Measurements from ENCODE around the gene GRXCR2.

The GRXCR2 gene

GRCh38 chr5:145908206-145908960 is 35.6 kb upstream of the GRXCR2 start:
- H3K4ac ChIP-seq (ENCODE audit: low read depth, low read length), result no peak overlapping the region

GRCh38 chr5:145906401-145906800 is 33.6 kb upstream of the GRXCR2 start:
- WGBS (ENCODE audit: extremely low coverage, insufficient coverage, low lambda C conversion rate), result no CpG with 5 or more reads among the region's 1 CpG

More at GRCh38 chr5:145908206-145908960, 35.6 kb upstream of the GRXCR2 start:
- Histone ChIP-seq H2BK5ac (ENCODE audit: low read length) (no peak overlapping the region), H3K4me2 (ENCODE audit: low read length) (no peak overlapping the region), H3K79me2 (ENCODE audit: control insufficient read depth, insufficient read depth, low read length) (no peaks in the 10 kb centered on the region), H2AK5ac (ENCODE audit: low read length) (no peak overlapping the region), H3K56ac (ENCODE audit: low read length) (no peak overlapping the region), H4K5ac (ENCODE audit: low read length) (no peak overlapping the region), H3K79me1 (ENCODE audit: low read length) (no peaks in the 10 kb centered on the region), H3K23ac (ENCODE audit: low read length) (no peak overlapping the region), H3K9ac (ENCODE audit: low read length) (no peak overlapping the region), H3K36me3 (ENCODE audit: control insufficient read depth, insufficient read depth, low read length) (no peaks in the 10 kb centered on the region), H3K4me1 (ENCODE audit: control insufficient read depth, low read depth, low read length) (no peaks in the 10 kb centered on the region), H3K18ac (ENCODE audit: low read length) (no peak overlapping the region), H3K27ac (ENCODE audit: low read depth, low read length) (no peak overlapping the region), H3K4me3 (ENCODE audit: low read length) (no peak overlapping the region), H2BK120ac (ENCODE audit: low read depth, low read length) (no peak overlapping the region), H2BK15ac (replicated peaks; ENCODE audit: low read depth) (no peak overlapping the region), H3K27me3 (ENCODE audit: insufficient read depth, low read length, poor library complexity) (no peaks in the 10 kb centered on the region), H4K8ac (ENCODE audit: low read depth, low read length) (no peak overlapping the region)
- peak; percentile 58 for DNase-seq
- WGBS (ENCODE audit: extremely low coverage, insufficient coverage, low lambda C conversion rate), result no CpG with 5 or more reads among the region's 3 CpGs

GRCh38 chr5:145904743-145905142 is 31.9 kb upstream of the GRXCR2 start:
- Histone ChIP-seq H2BK120ac (ENCODE audit: low read depth, low read length) (no peak overlapping the region), H3K36me3 (ENCODE audit: control insufficient read depth, insufficient read depth, low read length) (no peaks in the 10 kb centered on the region), H4K8ac (ENCODE audit: low read depth, low read length) (no peak overlapping the region), H2AK5ac (ENCODE audit: low read length) (no peak overlapping the region), H3K79me1 (ENCODE audit: low read length) (no peaks in the 10 kb centered on the region), H2BK15ac (replicated peaks; ENCODE audit: low read depth) (no peak overlapping the region), H3K79me2 (ENCODE audit: control insufficient read depth, insufficient read depth, low read length) (no peaks in the 10 kb centered on the region), H3K27ac (ENCODE audit: low read depth, low read length) (no peak overlapping the region), H3K56ac (ENCODE audit: low read length) (no peak overlapping the region), H3K9ac (ENCODE audit: low read length) (no peak overlapping the region), H4K5ac (ENCODE audit: low read length) (no peak overlapping the region), H3K4me1 (ENCODE audit: control insufficient read depth, low read depth, low read length) (no peaks in the 10 kb centered on the region), H3K4me3 (ENCODE audit: low read length) (no peak overlapping the region), H3K4me2 (ENCODE audit: low read length) (no peak overlapping the region), H3K27me3 (ENCODE audit: insufficient read depth, low read length, poor library complexity) (no peaks in the 10 kb centered on the region), H3K18ac (ENCODE audit: low read length) (no peak overlapping the region), H3K4ac (ENCODE audit: low read depth, low read length) (no peak overlapping the region), H2BK5ac (ENCODE audit: low read length) (no peak overlapping the region), H3K23ac (ENCODE audit: low read length) (no peak overlapping the region)
- no CpG with 5 or more reads among the region's 5 CpGs for WGBS (ENCODE audit: extremely low coverage, insufficient coverage, low lambda C conversion rate)
- DNase-seq, result no peak

More at GRCh38 chr5:145906401-145906800, 33.6 kb upstream of the GRXCR2 start:
- Histone ChIP-seq H2BK15ac (replicated peaks; ENCODE audit: low read depth) (no peak overlapping the region), H3K27ac (ENCODE audit: low read depth, low read length) (no peak overlapping the region), H3K18ac (ENCODE audit: low read length) (no peak overlapping the region), H3K23ac (ENCODE audit: low read length) (no peak overlapping the region), H4K5ac (ENCODE audit: low read length) (no peak overlapping the region), H3K56ac (ENCODE audit: low read length) (no peak overlapping the region), H2BK5ac (ENCODE audit: low read length) (no peak overlapping the region), H3K4me1 (ENCODE audit: control insufficient read depth, low read depth, low read length) (no peaks in the 10 kb centered on the region), H4K8ac (ENCODE audit: low read depth, low read length) (no peak overlapping the region), H3K79me2 (ENCODE audit: control insufficient read depth, insufficient read depth, low read length) (no peaks in the 10 kb centered on the region), H2AK5ac (ENCODE audit: low read length) (no peak overlapping the region), H3K4ac (ENCODE audit: low read depth, low read length) (no peak overlapping the region), H2BK120ac (ENCODE audit: low read depth, low read length) (no peak overlapping the region), H3K36me3 (ENCODE audit: control insufficient read depth, insufficient read depth, low read length) (no peaks in the 10 kb centered on the region), H3K4me3 (ENCODE audit: low read length) (no peak overlapping the region), H3K27me3 (ENCODE audit: insufficient read depth, low read length, poor library complexity) (no peaks in the 10 kb centered on the region), H3K79me1 (ENCODE audit: low read length) (no peaks in the 10 kb centered on the region), H3K4me2 (ENCODE audit: low read length) (no peak overlapping the region), H3K9ac (ENCODE audit: low read length) (no peak overlapping the region)
- DNase-seq, result no peak

GRCh38 chr5:145903867-145904266 is 31.1 kb upstream of the GRXCR2 start:
- Histone ChIP-seq H3K4me1 (ENCODE audit: control insufficient read depth, low read depth, low read length) (no peaks in the 10 kb centered on the region), H3K23ac (ENCODE audit: low read length) (no peak overlapping the region), H3K27me3 (ENCODE audit: insufficient read depth, low read length, poor library complexity) (no peaks in the 10 kb centered on the region), H2BK5ac (ENCODE audit: low read length) (no peak overlapping the region), H3K56ac (ENCODE audit: low read length) (no peak overlapping the region), H3K18ac (ENCODE audit: low read length) (no peak overlapping the region), H3K79me1 (ENCODE audit: low read length) (no peaks in the 10 kb centered on the region), H3K27ac (ENCODE audit: low read depth, low read length) (no peak overlapping the region), H3K79me2 (ENCODE audit: control insufficient read depth, insufficient read depth, low read length) (no peaks in the 10 kb centered on the region), H2AK5ac (ENCODE audit: low read length) (no peak overlapping the region), H3K4me3 (ENCODE audit: low read length) (no peak overlapping the region), H3K4me2 (ENCODE audit: low read length) (no peak overlapping the region), H2BK120ac (ENCODE audit: low read depth, low read length) (no peak overlapping the region), H2BK15ac (replicated peaks; ENCODE audit: low read depth) (no peak overlapping the region), H3K36me3 (ENCODE audit: control insufficient read depth, insufficient read depth, low read length) (no peaks in the 10 kb centered on the region), H4K8ac (ENCODE audit: low read depth, low read length) (no peak overlapping the region), H4K5ac (ENCODE audit: low read length) (no peak overlapping the region), H3K9ac (ENCODE audit: low read length) (no peak overlapping the region), H3K4ac (ENCODE audit: low read depth, low read length) (no peak overlapping the region)
- no peak for DNase-seq
- no CpG with 5 or more reads among the region's 3 CpGs for WGBS (ENCODE audit: extremely low coverage, insufficient coverage, low lambda C conversion rate)

GRCh38 chr5:145903113-145903512 is 30.3 kb upstream of the GRXCR2 start:
- Histone ChIP-seq H4K5ac (ENCODE audit: low read length) (no peak overlapping the region), H2BK120ac (ENCODE audit: low read depth, low read length) (no peak overlapping the region), H3K4ac (ENCODE audit: low read depth, low read length) (no peak overlapping the region), H3K4me3 (ENCODE audit: low read length) (no peak overlapping the region), H2BK5ac (ENCODE audit: low read length) (no peak overlapping the region), H3K79me2 (ENCODE audit: control insufficient read depth, insufficient read depth, low read length) (no peaks in the 10 kb centered on the region), H2AK5ac (ENCODE audit: low read length) (no peak overlapping the region), H4K8ac (ENCODE audit: low read depth, low read length) (no peak overlapping the region), H3K27ac (ENCODE audit: low read depth, low read length) (no peak overlapping the region), H3K4me2 (ENCODE audit: low read length) (no peak overlapping the region), H3K23ac (ENCODE audit: low read length) (no peak overlapping the region), H3K4me1 (ENCODE audit: control insufficient read depth, low read depth, low read length) (no peaks in the 10 kb centered on the region), H3K18ac (ENCODE audit: low read length) (no peak overlapping the region), H3K27me3 (ENCODE audit: insufficient read depth, low read length, poor library complexity) (no peaks in the 10 kb centered on the region), H3K56ac (ENCODE audit: low read length) (no peak overlapping the region), H2BK15ac (replicated peaks; ENCODE audit: low read depth) (no peak overlapping the region), H3K9ac (ENCODE audit: low read length) (no peak overlapping the region), H3K79me1 (ENCODE audit: low read length) (no peaks in the 10 kb centered on the region), H3K36me3 (ENCODE audit: control insufficient read depth, insufficient read depth, low read length) (no peaks in the 10 kb centered on the region)
- WGBS (ENCODE audit: extremely low coverage, insufficient coverage, low lambda C conversion rate), result no CpG with 5 or more reads among the region's 3 CpGs
- DNase-seq, result peak; percentile 53

GRCh38 chr5:145902421-145902820 is 29.6 kb upstream of the GRXCR2 start:
- no peak overlapping the region for H3K4ac ChIP-seq (ENCODE audit: low read depth, low read length)
- no peak overlapping the region for H3K4me2 ChIP-seq (ENCODE audit: low read length)
- no peak overlapping the region for H2BK5ac ChIP-seq (ENCODE audit: low read length)
- H3K23ac ChIP-seq (ENCODE audit: low read length), result no peak overlapping the region
- no peak overlapping the region for H3K4me3 ChIP-seq (ENCODE audit: low read length)
- H4K5ac ChIP-seq (ENCODE audit: low read length), result no peak overlapping the region
- DNase-seq, result no peak
- H3K27ac ChIP-seq (ENCODE audit: low read depth, low read length), result no peak overlapping the region
- H4K8ac ChIP-seq (ENCODE audit: low read depth, low read length), result no peak overlapping the region
- H3K18ac ChIP-seq (ENCODE audit: low read length), result no peak overlapping the region
- H3K4me1 ChIP-seq (ENCODE audit: control insufficient read depth, low read depth, low read length), result no peaks in the 10 kb centered on the region
- no peak overlapping the region for H2BK120ac ChIP-seq (ENCODE audit: low read depth, low read length)
- H3K79me2 ChIP-seq (ENCODE audit: control insufficient read depth, insufficient read depth, low read length), result no peaks in the 10 kb centered on the region
- H2BK15ac ChIP-seq (replicated peaks; ENCODE audit: low read depth), result no peak overlapping the region
- no peak overlapping the region for H3K56ac ChIP-seq (ENCODE audit: low read length)
- H3K27me3 ChIP-seq (ENCODE audit: insufficient read depth, low read length, poor library complexity), result no peaks in the 10 kb centered on the region
- no peaks in the 10 kb centered on the region for H3K36me3 ChIP-seq (ENCODE audit: control insufficient read depth, insufficient read depth, low read length)
- H2AK5ac ChIP-seq (ENCODE audit: low read length), result no peak overlapping the region
- H3K9ac ChIP-seq (ENCODE audit: low read length), result no peak overlapping the region
- H3K79me1 ChIP-seq (ENCODE audit: low read length), result no peaks in the 10 kb centered on the region
- no CpG with 5 or more reads among the region's 1 CpG for WGBS (ENCODE audit: extremely low coverage, insufficient coverage, low lambda C conversion rate)
